HepG2 (cell line): ENCODE data around the gene VSIR.

Experiments
- BHLHE40 ChIP-seq: IDR thresholded peaks from 2 replicates; pipeline ENCODE4 v1.6.1; 2011; ENCODE audit warnings: low read length, improper control_type of control experiment
- CTCF ChIP-seq: sonication (generic); formaldehyde crosslinking; IDR thresholded peaks from 2 replicates; pipeline ENCODE4 v1.5.0; 2020; ENCODE audit warnings: mild to moderate bottlenecking, missing genetic modification reagents, moderate library complexity
- EZH2 ChIP-seq: conservative IDR thresholded peaks from 2 replicates; pipeline ENCODE4 v1.6.1; 2012; ENCODE audit warnings: mild to moderate bottlenecking, low read depth, low read length, moderate library complexity
- JARID2 ChIP-seq: sonication (generic); formaldehyde crosslinking; IDR thresholded peaks from 2 replicates; pipeline ENCODE4 v1.8.1; 2023; ENCODE audit warnings: missing genetic modification reagents, inconsistent platforms; ENCODE audit not compliant: insufficient replicate concordance
- MNT ChIP-seq: fragments of 450-650 bp; IDR thresholded peaks from 2 replicates; pipeline ENCODE4 v1.6.1; 2016
- MXI1 ChIP-seq: IDR thresholded peaks from 3 replicates; pipeline ENCODE4 v1.6.1; 2012; ENCODE audit warnings: low read depth, low read length, inconsistent platforms, borderline replicate concordance
- NCOR1 ChIP-seq: fragments of 200-600 bp; sonication (generic); IDR thresholded peaks from 2 replicates; pipeline ENCODE4 v1.7.0; 2017; ENCODE audit warnings: antibody characterized with exemption, low read length, borderline replicate concordance
- SIN3A ChIP-seq: IDR thresholded peaks from 2 replicates; pipeline ENCODE4 v1.6.1; 2011; ENCODE audit warnings: low read depth, mild to moderate bottlenecking, control low read depth, low read length, borderline replicate concordance
- TFDP1 ChIP-seq: IDR thresholded peaks from 2 replicates; pipeline ENCODE4 v1.6.1; 2016; ENCODE audit warnings: missing compliant biosample characterization, missing genetic modification reagents, borderline replicate concordance
- ZBTB1 ChIP-seq: sonication (generic); formaldehyde crosslinking; IDR thresholded peaks from 2 replicates; pipeline ENCODE4 v1.4.0; 2020; ENCODE audit warnings: missing genetic modification reagents, borderline replicate concordance

- TF ChIP-seq CTCF (no peak), BHLHE40 (no peak), TFDP1 (CRISPR knock-in tag) (no peak), SIN3A (no peak), MNT (no peak), MXI1 (no peak), JARID2 (CRISPR knock-in tag) (no peak), NCOR1 (no peak), ZBTB1 (CRISPR knock-in tag) (no peak), EZH2 (no peak)
These were observed 7.4 kb upstream of the VSIR start for GRCh38 chr10:71780719-71781118.
